ENCODE results near the gene SMIM14.

The SMIM14 gene

DNA sequence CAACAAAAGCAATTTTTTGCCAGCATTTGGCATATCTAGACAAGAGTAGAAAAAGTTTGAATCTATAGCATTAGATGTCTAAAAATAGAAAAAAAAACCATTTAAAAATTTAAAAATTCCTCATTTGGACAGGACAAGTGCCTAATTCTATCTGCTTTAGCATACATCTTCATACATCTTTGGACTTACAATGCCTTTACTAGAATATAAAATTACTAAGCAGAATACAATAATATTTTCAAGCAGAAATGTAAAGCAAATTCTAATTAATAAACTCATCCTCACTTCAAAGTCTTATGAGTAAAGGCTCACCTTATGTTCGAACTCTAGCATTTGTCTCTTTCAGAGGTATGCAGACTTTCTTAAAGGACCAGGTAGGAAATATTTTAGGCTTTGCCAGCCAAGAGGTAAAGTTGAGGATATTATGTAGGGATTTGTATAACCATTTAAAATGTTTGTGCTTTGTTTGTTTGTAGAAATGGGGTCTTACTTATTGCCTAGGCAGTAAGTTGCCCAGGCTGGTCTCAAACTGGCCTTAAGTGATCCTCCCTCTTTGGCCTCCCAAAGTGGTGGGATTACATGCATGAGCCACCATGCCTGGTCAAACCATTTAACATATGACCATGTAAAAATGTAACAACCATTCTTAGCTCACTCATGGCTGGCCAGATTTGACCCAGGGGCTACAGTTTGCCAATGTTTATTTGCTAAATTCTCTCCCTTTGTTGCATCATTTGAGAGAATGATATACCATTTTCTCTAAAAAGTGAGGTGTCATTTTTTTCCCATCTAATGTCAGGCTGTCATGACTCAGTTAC, 140.5 kb downstream of the SMIM14 start:
- no peak for DNase-seq (ENCODE audit: low spot score)

Data from SW480 (cell line).